Effector memory CD4-positive, alpha-beta T cell (primary cell): ENCODE results near the gene ZNF318.
"Not testable (repeated sequence)": the region's sequence is repeated elsewhere in the genome, so short reads cannot be mapped to it uniquely, and the experiment has no call there.

Experiments
- DNase-seq, 3 donors: peaks; one replicate each; pipeline ENCODE4 v3.0.0-alpha.2; 2020
- H3K27ac ChIP-seq: 2 replicates; pipeline ENCODE4 v1.7.0; 2013; ENCODE audit warnings: mild to moderate bottlenecking, low read length, moderate library complexity; ENCODE audit not compliant: insufficient read depth, poor library complexity, severe bottlenecking
- H3K27me3 ChIP-seq: replicated peaks from 2 replicates; pipeline ENCODE4 v1.7.0; 2013; ENCODE audit warnings: mild to moderate bottlenecking, low read length; ENCODE audit not compliant: insufficient read depth, control insufficient read depth, poor library complexity, severe bottlenecking
- H3K36me3 ChIP-seq: 2 replicates; pipeline ENCODE4 v1.7.0; 2013; ENCODE audit warnings: mild to moderate bottlenecking, low read length, moderate library complexity; ENCODE audit not compliant: control insufficient read depth, insufficient read depth
- H3K4me1 ChIP-seq: 2 replicates; pipeline ENCODE4 v1.7.0; 2013; ENCODE audit warnings: low read length, mild to moderate bottlenecking; ENCODE audit not compliant: control insufficient read depth, insufficient read depth, poor library complexity, severe bottlenecking
- H3K4me3 ChIP-seq: 2 replicates; pipeline ENCODE4 v1.7.0; 2013; ENCODE audit warnings: low read length, low read depth, mild to moderate bottlenecking; ENCODE audit not compliant: insufficient read depth, poor library complexity, severe bottlenecking
- H3K9me3 ChIP-seq: 2 replicates; pipeline ENCODE4 v1.7.0; 2013; ENCODE audit warnings: mild to moderate bottlenecking, low read length, moderate library complexity; ENCODE audit not compliant: control insufficient read depth
- total RNA-seq, 3 donors: gene quantifications; one replicate each; lab custom pipeline; 2026; lab: John Stamatoyannopoulos, UW

The ZNF318 gene
- 54.8 to 82.7 (median 60.2) reads per million in 3 donors for total RNA-seq

- Histone ChIP-seq H3K4me1 (peaks cover 12% of the 10 kb centered on the region), H3K4me3 (peak within 1 kb of the TSS; percentile 81), H3K36me3 (peaks cover 11% of the 10 kb centered on the region), H3K9me3 (no peaks in the 10 kb centered on the region), H3K27ac (peak within 1 kb of the TSS; percentile 87), H3K27me3 (no peaks in the 10 kb centered on the region)
- DNase-seq = peak; percentile 89 to 90 (median 89)
Observed at GRCh38 chr6:43369174-43370002, at the start of gene ZNF318. TSS of gene ZNF318 (minus strand) at chr6:43369647. CDS start at chr6:43369365, 282 bp downstream.

GRCh38 chr6:43416935-43417334 is 47.5 kb upstream of the ZNF318 start:
- Histone ChIP-seq H3K27me3 (no peaks in the 10 kb centered on the region), H3K27ac (no peak overlapping the region), H3K4me1 (no peaks in the 10 kb centered on the region), H3K9me3 (no peaks in the 10 kb centered on the region), H3K36me3 (no peaks in the 10 kb centered on the region), H3K4me3 (no peak overlapping the region)
- DNase-seq = no peak

- not testable (repeated sequence) for H3K27ac ChIP-seq, H3K4me3 ChIP-seq, H3K4me1 ChIP-seq, DNase-seq, H3K9me3 ChIP-seq, H3K27me3 ChIP-seq, H3K36me3 ChIP-seq
Observed at GRCh38 chr6:43415275-43415674, 45.8 kb upstream of the ZNF318 start.

GRCh38 chr6:43413002-43413401 is 43.6 kb upstream of the ZNF318 start:
- Histone ChIP-seq H3K4me3 (no peak overlapping the region), H3K36me3 (no peaks in the 10 kb centered on the region), H3K9me3 (no peaks in the 10 kb centered on the region), H3K4me1 (no peaks in the 10 kb centered on the region), H3K27ac (no peak overlapping the region), H3K27me3 (no peaks in the 10 kb centered on the region)
- DNase-seq = no peak

GRCh38 chr6:43412541-43412940 is 43.1 kb upstream of the ZNF318 start:
- H3K27me3 ChIP-seq = no peaks in the 10 kb centered on the region

GRCh38 chr6:43410776-43411175 is 41.3 kb upstream of the ZNF318 start:
- H3K36me3 ChIP-seq, H3K27me3 ChIP-seq, H3K4me3 ChIP-seq, DNase-seq, H3K27ac ChIP-seq, H3K9me3 ChIP-seq, H3K4me1 ChIP-seq: not testable (repeated sequence)

More at GRCh38 chr6:43412541-43412940, 43.1 kb upstream of the ZNF318 start:
- DNase-seq = no peak
- Histone ChIP-seq H3K4me3 (no peak overlapping the region), H3K36me3 (no peaks in the 10 kb centered on the region), H3K27ac (no peak overlapping the region), H3K9me3 (no peaks in the 10 kb centered on the region), H3K4me1 (no peaks in the 10 kb centered on the region)

- H3K4me1 ChIP-seq = no peaks in the 10 kb centered on the region
- H3K27ac ChIP-seq = no peak overlapping the region
- no peaks in the 10 kb centered on the region for H3K27me3 ChIP-seq
- H3K36me3 ChIP-seq = no peaks in the 10 kb centered on the region
- DNase-seq = no peak
- no peak overlapping the region for H3K4me3 ChIP-seq
- no peaks in the 10 kb centered on the region for H3K9me3 ChIP-seq
Observed at GRCh38 chr6:43408259-43408658, 38.8 kb upstream of the ZNF318 start.

- Histone ChIP-seq H3K4me1 (no peaks in the 10 kb centered on the region), H3K27me3 (no peaks in the 10 kb centered on the region), H3K4me3 (no peak overlapping the region), H3K27ac (no peak overlapping the region), H3K9me3 (no peaks in the 10 kb centered on the region), H3K36me3 (no peaks in the 10 kb centered on the region)
- no peak for DNase-seq
Observed at GRCh38 chr6:43407296-43407695, 37.8 kb upstream of the ZNF318 start.

GRCh38 chr6:43405354-43405753 is 35.9 kb upstream of the ZNF318 start:
- Histone ChIP-seq H3K27ac (no peak overlapping the region), H3K36me3 (no peaks in the 10 kb centered on the region), H3K4me3 (no peak overlapping the region), H3K4me1 (no peaks in the 10 kb centered on the region), H3K9me3 (no peaks in the 10 kb centered on the region), H3K27me3 (no peaks in the 10 kb centered on the region)
- no peak for DNase-seq

GRCh38 chr6:43402820-43403219 is 33.4 kb upstream of the ZNF318 start:
- no peak for DNase-seq
- no peaks in the 10 kb centered on the region for H3K36me3 ChIP-seq
- no peak overlapping the region for H3K27ac ChIP-seq
- no peaks in the 10 kb centered on the region for H3K9me3 ChIP-seq
- no peaks in the 10 kb centered on the region for H3K27me3 ChIP-seq
- no peaks in the 10 kb centered on the region for H3K4me1 ChIP-seq
- no peak overlapping the region for H3K4me3 ChIP-seq
